Measurements from ENCODE around the gene VNN1. TPM values are rescaled to one million over a fixed set of nuclear protein-coding genes. Genes with fewer than 3 reads are reported as not detected.

VNN1 gene
- total and polyA plus RNA-seq, 2 donors (not counting 1 experiment from before 2014, with no cell fraction given), result not detected

- H3K4me3 ChIP-seq (replicated peaks in 1 of 4; ENCODE audit: control extremely low read depth in 1 of 4, insufficient read depth in 1 of 4, low read depth in 3 of 4, low read length in 4 of 4), result no peak overlapping the region
- H3K36me3 ChIP-seq (ENCODE audit: control insufficient read depth, insufficient read depth, low read length), result no peaks in the 10 kb centered on the region
- no peaks in the 10 kb centered on the region for H3K27me3 ChIP-seq (ENCODE audit: control insufficient read depth, insufficient read depth, low read length)
- H3K4me1 ChIP-seq (ENCODE audit: control insufficient read depth, extremely low read depth, insufficient read depth, low read length), result no peaks in the 10 kb centered on the region
- no peak overlapping the region for H3K27ac ChIP-seq (ENCODE audit: insufficient read depth, low read length)
- no peak overlapping the region for H2AFZ ChIP-seq (ENCODE audit: low read length)
- H4K20me1 ChIP-seq (ENCODE audit: control insufficient read depth, extremely low read depth, insufficient read depth, low read length), result no peaks in the 10 kb centered on the region
- no peak for DNase-seq (ENCODE audit: low read depth in 2 of 2)
- TF ChIP-seq EZH2 (IDR thresholded peaks at IDR 0.05; ENCODE audit: low read length, missing control alignments) (no peak), CTCF (conservative IDR thresholded peaks at IDR 0.05 in 1 of 2, IDR thresholded peaks at IDR 0.05 in 1 of 2; ENCODE audit: low read depth in 1 of 2, low read length in 2 of 2) (no peak)
- H3K9me3 ChIP-seq (ENCODE audit: control insufficient read depth, insufficient read depth, low read depth, low read length), result no peaks in the 10 kb centered on the region
- no peak overlapping the region for H3K9ac ChIP-seq (ENCODE audit: insufficient read depth, low read length)
- H3K79me2 ChIP-seq (ENCODE audit: control insufficient read depth, insufficient read depth, low read length), result no peaks in the 10 kb centered on the region
- no peak overlapping the region for H3K4me2 ChIP-seq (ENCODE audit: extremely low read depth, insufficient read depth, low read length)
Observed at GRCh38 chr6:132634796-132635195, 79.1 kb downstream of the VNN1 start.

- Histone ChIP-seq H3K79me2 (ENCODE audit: control insufficient read depth, insufficient read depth, low read length) (no peaks in the 10 kb centered on the region), H2AFZ (ENCODE audit: low read length) (no peak overlapping the region), H3K4me3 (replicated peaks in 1 of 4; ENCODE audit: control extremely low read depth in 1 of 4, insufficient read depth in 1 of 4, low read depth in 3 of 4, low read length in 4 of 4) (no peak overlapping the region), H3K4me1 (ENCODE audit: control insufficient read depth, extremely low read depth, insufficient read depth, low read length) (no peaks in the 10 kb centered on the region), H3K4me2 (ENCODE audit: extremely low read depth, insufficient read depth, low read length) (no peak overlapping the region), H3K27ac (ENCODE audit: insufficient read depth, low read length) (no peak overlapping the region), H3K27me3 (ENCODE audit: control insufficient read depth, insufficient read depth, low read length) (peaks cover 3% of the 10 kb centered on the region), H3K9ac (ENCODE audit: insufficient read depth, low read length) (no peak overlapping the region), H3K9me3 (ENCODE audit: control insufficient read depth, insufficient read depth, low read depth, low read length) (no peaks in the 10 kb centered on the region), H3K36me3 (ENCODE audit: control insufficient read depth, insufficient read depth, low read length) (no peaks in the 10 kb centered on the region), H4K20me1 (ENCODE audit: control insufficient read depth, extremely low read depth, insufficient read depth, low read length) (no peaks in the 10 kb centered on the region)
- no peak for DNase-seq (ENCODE audit: low read depth in 2 of 2)
- TF ChIP-seq EZH2 (IDR thresholded peaks at IDR 0.05; ENCODE audit: low read length, missing control alignments) (no peak), CTCF (conservative IDR thresholded peaks at IDR 0.05 in 1 of 2, IDR thresholded peaks at IDR 0.05 in 1 of 2; ENCODE audit: low read depth in 1 of 2, low read length in 2 of 2) (no peak)
Observed at GRCh38 chr6:132633362-132633761, 80.5 kb downstream of the VNN1 start.

Other genes with a start within 250 kb of the VNN1 start
- gene STX7, start 200.9 kb downstream of the VNN1 start, total RNA-seq, result 18.0 and 53.0 TPM in 2 replicates
- gene STX7, start 200.9 kb downstream of the VNN1 start, polyA plus RNA-seq, result 31.5 and 52.1 TPM in 2 replicates
- not detected in 2 replicates for gene TAAR9, start 175.8 kb downstream of the VNN1 start, total RNA-seq
- gene TAAR9, start 175.8 kb downstream of the VNN1 start, polyA plus RNA-seq, result not detected in 2 replicates
- gene TAAR8, start 161.4 kb downstream of the VNN1 start, total RNA-seq, result not detected in 2 replicates
- not detected in 2 replicates for gene TAAR8, start 161.4 kb downstream of the VNN1 start, polyA plus RNA-seq
- gene TAAR6, start 143.7 kb downstream of the VNN1 start, total RNA-seq, result not detected in 2 replicates
- gene TAAR6, start 143.7 kb downstream of the VNN1 start, polyA plus RNA-seq, result not detected in 2 replicates
- gene TAAR5, start 124.3 kb downstream of the VNN1 start, total RNA-seq, result not detected in 2 replicates
- gene TAAR5, start 124.3 kb downstream of the VNN1 start, polyA plus RNA-seq, result not detected in 2 replicates
- not detected in 2 replicates for gene TAAR2, start 89.8 kb downstream of the VNN1 start, total RNA-seq
- not detected in 2 replicates for gene TAAR2, start 89.8 kb downstream of the VNN1 start, polyA plus RNA-seq
- gene TAAR1, start 54.9 kb downstream of the VNN1 start, total RNA-seq, result not detected in 2 replicates
- gene TAAR1, start 54.9 kb downstream of the VNN1 start, polyA plus RNA-seq, result not detected in 2 replicates
- under 0.01 and 0.33 TPM in 2 replicates for gene VNN2, start 43.8 kb upstream of the VNN1 start, total RNA-seq
- 0.06 and 0.42 TPM in 2 replicates for gene VNN2, start 43.8 kb upstream of the VNN1 start, polyA plus RNA-seq
- gene SLC18B1, start 84.6 kb upstream of the VNN1 start, total RNA-seq, result 7.2 and 8.1 TPM in 2 replicates
- 4.9 and 5.9 TPM in 2 replicates for gene SLC18B1, start 84.6 kb upstream of the VNN1 start, polyA plus RNA-seq
- gene RPS12, start 100.5 kb upstream of the VNN1 start, total RNA-seq, result 1,467 and 1,811 TPM in 2 replicates
- gene RPS12, start 100.5 kb upstream of the VNN1 start, polyA plus RNA-seq, result 3,327 and 3,609 TPM in 2 replicates